ENCODE measurements around the gene CDRT4.

DNA sequence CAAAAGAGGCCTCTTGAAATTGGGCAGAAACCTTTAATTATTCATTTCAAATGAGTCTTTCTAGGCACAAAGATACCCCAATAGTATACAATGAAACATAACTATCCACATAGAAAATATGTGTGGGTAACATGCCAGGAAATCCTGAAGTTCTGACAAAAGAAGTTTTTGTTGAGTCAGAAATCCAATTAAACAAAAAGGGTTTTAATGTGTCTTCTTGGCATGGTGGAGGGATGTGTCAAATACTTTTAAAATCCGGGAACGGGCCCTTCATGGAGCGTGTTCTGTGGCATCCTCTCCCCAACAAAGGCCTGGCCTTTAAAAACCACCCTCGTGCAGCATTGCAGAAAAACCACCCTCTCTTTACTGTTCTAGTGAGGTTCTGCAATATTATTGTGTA is 14.2 kb downstream of the CDRT4 start:
- TF ChIP-seq, protein P1, sequence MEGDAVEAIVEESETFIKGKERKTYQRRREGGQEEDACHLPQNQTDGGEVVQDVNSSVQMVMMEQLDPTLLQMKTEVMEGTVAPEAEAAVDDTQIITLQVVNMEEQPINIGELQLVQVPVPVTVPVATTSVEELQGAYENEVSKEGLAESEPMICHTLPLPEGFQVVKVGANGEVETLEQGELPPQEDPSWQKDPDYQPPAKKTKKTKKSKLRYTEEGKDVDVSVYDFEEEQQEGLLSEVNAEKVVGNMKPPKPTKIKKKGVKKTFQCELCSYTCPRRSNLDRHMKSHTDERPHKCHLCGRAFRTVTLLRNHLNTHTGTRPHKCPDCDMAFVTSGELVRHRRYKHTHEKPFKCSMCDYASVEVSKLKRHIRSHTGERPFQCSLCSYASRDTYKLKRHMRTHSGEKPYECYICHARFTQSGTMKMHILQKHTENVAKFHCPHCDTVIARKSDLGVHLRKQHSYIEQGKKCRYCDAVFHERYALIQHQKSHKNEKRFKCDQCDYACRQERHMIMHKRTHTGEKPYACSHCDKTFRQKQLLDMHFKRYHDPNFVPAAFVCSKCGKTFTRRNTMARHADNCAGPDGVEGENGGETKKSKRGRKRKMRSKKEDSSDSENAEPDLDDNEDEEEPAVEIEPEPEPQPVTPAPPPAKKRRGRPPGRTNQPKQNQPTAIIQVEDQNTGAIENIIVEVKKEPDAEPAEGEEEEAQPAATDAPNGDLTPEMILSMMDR (IDR thresholded peaks at IDR 0.05): no peak
- TF ChIP-seq POLR2A (IDR thresholded peaks at IDR 0.05): no peak
